WTC11 (cell line): Measurements from ENCODE around the gene CXorf58.

Experiments
- ATF1 ChIP-seq: sonication (generic); formaldehyde crosslinking; IDR thresholded peaks from 2 replicates; pipeline ENCODE4 v1.8.1; 2023; ENCODE audit warnings: mild to moderate bottlenecking, moderate library complexity, missing genetic modification reagents
- ATF3 ChIP-seq: sonication (generic); formaldehyde crosslinking; conservative IDR thresholded peaks from 2 replicates; pipeline ENCODE4 v1.8.1; 2022; ENCODE audit warnings: mild to moderate bottlenecking, missing genetic modification reagents
- CREB1 ChIP-seq: sonication (generic); formaldehyde crosslinking; IDR thresholded peaks from 2 replicates; pipeline ENCODE4 v1.8.0; 2023; ENCODE audit warnings: mild to moderate bottlenecking, missing genetic modification reagents
- CTCF ChIP-seq: fragments of 200-600 bp; IDR thresholded peaks from 2 replicates; pipeline ENCODE4 v1.8.0; 2022; ENCODE audit warnings: antibody characterized with exemption
- FOXJ3 ChIP-seq: sonication (generic); formaldehyde crosslinking; IDR thresholded peaks from 2 replicates; pipeline ENCODE4 v1.9.0; 2021; ENCODE audit warnings: missing genetic modification reagents, mild to moderate bottlenecking, borderline replicate concordance
- FOXK1 ChIP-seq: sonication (generic); formaldehyde crosslinking; IDR thresholded peaks from 2 replicates; pipeline ENCODE4 v1.8.0; 2022; ENCODE audit warnings: mild to moderate bottlenecking, moderate library complexity, missing genetic modification reagents
- GTF2I ChIP-seq: fragments of 250-450 bp; sonication (Bioruptor Pico); conservative IDR thresholded peaks from 2 replicates; pipeline ENCODE4 v1.4.0; 2021; ENCODE audit warnings: mild to moderate bottlenecking
- IRF1 ChIP-seq: sonication (generic); formaldehyde crosslinking; IDR thresholded peaks from 2 replicates; pipeline ENCODE4 v1.8.0; 2023; ENCODE audit warnings: missing genetic modification reagents
- JUN ChIP-seq: sonication (generic); formaldehyde crosslinking; IDR thresholded peaks from 2 replicates; pipeline ENCODE4 v1.8.0; 2023; ENCODE audit warnings: mild to moderate bottlenecking, missing genetic modification reagents
- MXD4 ChIP-seq: fragments of 250-450 bp; sonication (Bioruptor Pico); IDR thresholded peaks from 2 replicates; pipeline ENCODE4 v1.8.0; 2021; ENCODE audit warnings: mild to moderate bottlenecking, moderate library complexity, borderline replicate concordance
- PREB ChIP-seq: sonication (generic); formaldehyde crosslinking; IDR thresholded peaks from 2 replicates; pipeline ENCODE4 v1.8.1; 2022; ENCODE audit warnings: mild to moderate bottlenecking, missing genetic modification reagents, moderate library complexity, borderline replicate concordance
- STAT6 ChIP-seq: sonication (generic); formaldehyde crosslinking; conservative IDR thresholded peaks from 2 replicates; pipeline ENCODE4 v1.8.1; 2023; ENCODE audit warnings: mild to moderate bottlenecking, low read depth, missing genetic modification reagents, moderate library complexity
- ZNF263 ChIP-seq: sonication (generic); formaldehyde crosslinking; IDR thresholded peaks from 2 replicates; pipeline ENCODE4 v1.8.1; 2022; ENCODE audit warnings: low read depth, mild to moderate bottlenecking, moderate library complexity, missing genetic modification reagents

- no peak for TF ChIP-seq CTCF
- no peak for TF ChIP-seq STAT6 (CRISPR knock-in tag)
- TF ChIP-seq GTF2I (CRISPR knock-in tag): no peak
- no peak for TF ChIP-seq JUN
- TF ChIP-seq CREB1 (CRISPR knock-in tag): no peak
- no peak for TF ChIP-seq MXD4
- TF ChIP-seq IRF1 (CRISPR knock-in tag): no peak
- TF ChIP-seq ATF3 (CRISPR knock-in tag): no peak
- no peak for TF ChIP-seq FOXK1
- TF ChIP-seq ATF1 (CRISPR knock-in tag): no peak
- TF ChIP-seq ZNF263 (CRISPR knock-in tag): no peak
- no peak for TF ChIP-seq FOXJ3 (CRISPR knock-in tag)
- no peak for TF ChIP-seq PREB
Observed at GRCh38 chrX:23982891-23983290, 75.1 kb downstream of the CXorf58 start.
